Daoy (cell line): Measurements from ENCODE around the gene TRPM6. TPM values are rescaled to one million over a fixed set of nuclear protein-coding genes. Genes with fewer than 3 reads are reported as not detected.
"Not testable (repeated sequence)": the region's sequence is repeated elsewhere in the genome, so short reads cannot be mapped to it uniquely, and the experiment has no call there.

Source experiments
- DNase-seq: peaks from one replicate; pipeline ENCODE4 v3.0.0-alpha.2; 2015; ENCODE audit warnings: low read depth
- total RNA-seq: library from RNA; depleted of rRNA; stranded (reverse); fragments of >200 nt; shearing (Covaris generic); gene quantifications from 2 replicates; pipeline ENCODE4 v1.2.3, GENCODE V29; 2014; rRNA removed

TRPM6 gene, protein sequence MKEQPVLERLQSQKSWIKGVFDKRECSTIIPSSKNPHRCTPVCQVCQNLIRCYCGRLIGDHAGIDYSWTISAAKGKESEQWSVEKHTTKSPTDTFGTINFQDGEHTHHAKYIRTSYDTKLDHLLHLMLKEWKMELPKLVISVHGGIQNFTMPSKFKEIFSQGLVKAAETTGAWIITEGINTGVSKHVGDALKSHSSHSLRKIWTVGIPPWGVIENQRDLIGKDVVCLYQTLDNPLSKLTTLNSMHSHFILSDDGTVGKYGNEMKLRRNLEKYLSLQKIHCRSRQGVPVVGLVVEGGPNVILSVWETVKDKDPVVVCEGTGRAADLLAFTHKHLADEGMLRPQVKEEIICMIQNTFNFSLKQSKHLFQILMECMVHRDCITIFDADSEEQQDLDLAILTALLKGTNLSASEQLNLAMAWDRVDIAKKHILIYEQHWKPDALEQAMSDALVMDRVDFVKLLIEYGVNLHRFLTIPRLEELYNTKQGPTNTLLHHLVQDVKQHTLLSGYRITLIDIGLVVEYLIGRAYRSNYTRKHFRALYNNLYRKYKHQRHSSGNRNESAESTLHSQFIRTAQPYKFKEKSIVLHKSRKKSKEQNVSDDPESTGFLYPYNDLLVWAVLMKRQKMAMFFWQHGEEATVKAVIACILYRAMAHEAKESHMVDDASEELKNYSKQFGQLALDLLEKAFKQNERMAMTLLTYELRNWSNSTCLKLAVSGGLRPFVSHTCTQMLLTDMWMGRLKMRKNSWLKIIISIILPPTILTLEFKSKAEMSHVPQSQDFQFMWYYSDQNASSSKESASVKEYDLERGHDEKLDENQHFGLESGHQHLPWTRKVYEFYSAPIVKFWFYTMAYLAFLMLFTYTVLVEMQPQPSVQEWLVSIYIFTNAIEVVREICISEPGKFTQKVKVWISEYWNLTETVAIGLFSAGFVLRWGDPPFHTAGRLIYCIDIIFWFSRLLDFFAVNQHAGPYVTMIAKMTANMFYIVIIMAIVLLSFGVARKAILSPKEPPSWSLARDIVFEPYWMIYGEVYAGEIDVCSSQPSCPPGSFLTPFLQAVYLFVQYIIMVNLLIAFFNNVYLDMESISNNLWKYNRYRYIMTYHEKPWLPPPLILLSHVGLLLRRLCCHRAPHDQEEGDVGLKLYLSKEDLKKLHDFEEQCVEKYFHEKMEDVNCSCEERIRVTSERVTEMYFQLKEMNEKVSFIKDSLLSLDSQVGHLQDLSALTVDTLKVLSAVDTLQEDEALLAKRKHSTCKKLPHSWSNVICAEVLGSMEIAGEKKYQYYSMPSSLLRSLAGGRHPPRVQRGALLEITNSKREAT (N-terminal part only)
- total RNA-seq = 0.03 and 0.11 TPM in 2 replicates

DNA sequence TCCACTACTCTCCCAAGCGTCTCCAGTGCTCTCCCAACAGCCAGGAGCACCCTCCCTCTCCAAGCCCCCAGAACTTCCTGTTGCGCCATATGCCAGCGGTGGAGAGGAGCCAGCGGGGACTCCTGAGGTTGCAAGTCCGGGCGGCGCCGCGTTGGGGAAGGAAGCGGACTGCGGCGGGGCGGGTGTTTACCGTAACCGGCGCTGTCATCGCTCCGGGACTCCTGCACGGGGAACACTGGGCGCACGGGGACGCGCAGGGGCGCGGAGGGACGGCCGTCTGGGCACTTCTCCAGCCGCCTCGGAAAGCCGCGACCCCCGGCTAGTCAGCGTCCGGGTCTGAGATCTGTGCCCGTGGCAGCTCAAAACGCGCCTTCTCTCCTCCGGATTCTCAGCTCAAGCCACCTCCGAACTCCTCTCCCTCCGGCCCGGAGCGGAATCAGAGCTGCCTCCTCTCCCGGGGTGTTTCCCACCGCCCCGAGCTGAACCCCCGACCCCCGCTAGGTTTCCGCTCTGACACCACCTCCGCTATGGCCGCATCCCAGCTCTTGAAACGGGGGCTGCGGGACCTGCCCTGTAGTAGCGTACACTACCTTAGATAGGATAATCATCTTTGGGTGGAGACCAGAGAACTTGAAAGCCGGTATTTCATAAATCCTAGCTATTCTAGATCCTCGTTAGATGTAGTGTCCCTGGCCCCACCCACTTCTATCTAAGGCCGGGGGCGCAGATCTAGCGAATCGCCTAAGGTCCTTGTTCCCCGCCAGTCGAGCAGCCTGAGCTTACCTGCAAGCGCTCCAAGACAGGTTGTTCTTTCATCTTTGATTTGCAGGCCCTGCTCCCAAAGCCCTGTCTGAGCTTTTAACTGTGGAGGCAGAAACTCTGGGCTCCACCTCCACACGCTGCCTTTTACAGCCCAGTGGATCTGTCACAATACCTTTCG lies at the start of gene TRPM6:
TSS of gene TRPM6 (minus strand) at position 881 of the 940 bp plus-strand sequence. CDS start at position 816, 65 bp downstream.
- peak; percentile 89 for DNase-seq

DNA sequence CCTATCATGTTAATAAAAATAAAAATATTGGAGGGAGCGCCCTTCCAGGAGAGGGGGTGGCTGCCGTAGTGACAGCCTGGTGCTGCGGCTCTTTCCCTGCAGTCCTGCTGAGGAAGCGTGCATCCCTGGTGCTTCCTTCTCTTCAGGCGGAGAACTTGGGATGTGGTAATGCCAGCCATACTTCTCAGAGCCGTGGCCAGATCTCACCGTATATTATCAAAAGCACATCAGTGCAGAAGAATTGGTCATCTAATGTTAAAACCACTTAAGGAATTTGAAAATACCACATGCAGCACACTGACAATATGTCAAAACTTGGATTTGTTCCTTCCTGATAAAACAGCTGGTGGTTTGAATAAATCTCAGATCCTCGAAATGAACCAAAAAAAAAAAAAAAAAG lies 47.3 kb upstream of the TRPM6 start:
- no peak for DNase-seq

DNA sequence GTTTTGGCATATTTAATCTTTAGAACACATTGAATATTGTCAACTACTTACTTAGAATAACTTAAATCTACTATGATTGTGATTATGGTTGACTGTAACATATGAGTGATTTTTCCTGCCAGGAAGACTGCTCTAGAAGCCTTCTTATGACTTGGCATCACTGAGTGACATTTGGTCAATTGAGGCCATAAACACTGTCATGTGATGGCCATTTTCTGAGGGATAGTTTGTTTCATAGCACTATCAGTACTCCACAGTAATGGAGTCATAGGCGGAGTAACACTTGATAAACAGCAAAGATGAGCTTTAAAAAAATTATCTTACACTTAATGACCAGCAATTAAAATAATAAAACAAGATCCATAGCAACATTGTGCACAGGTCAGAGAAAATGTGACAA lies 34.0 kb upstream of the TRPM6 start:
- no peak for DNase-seq

DNA sequence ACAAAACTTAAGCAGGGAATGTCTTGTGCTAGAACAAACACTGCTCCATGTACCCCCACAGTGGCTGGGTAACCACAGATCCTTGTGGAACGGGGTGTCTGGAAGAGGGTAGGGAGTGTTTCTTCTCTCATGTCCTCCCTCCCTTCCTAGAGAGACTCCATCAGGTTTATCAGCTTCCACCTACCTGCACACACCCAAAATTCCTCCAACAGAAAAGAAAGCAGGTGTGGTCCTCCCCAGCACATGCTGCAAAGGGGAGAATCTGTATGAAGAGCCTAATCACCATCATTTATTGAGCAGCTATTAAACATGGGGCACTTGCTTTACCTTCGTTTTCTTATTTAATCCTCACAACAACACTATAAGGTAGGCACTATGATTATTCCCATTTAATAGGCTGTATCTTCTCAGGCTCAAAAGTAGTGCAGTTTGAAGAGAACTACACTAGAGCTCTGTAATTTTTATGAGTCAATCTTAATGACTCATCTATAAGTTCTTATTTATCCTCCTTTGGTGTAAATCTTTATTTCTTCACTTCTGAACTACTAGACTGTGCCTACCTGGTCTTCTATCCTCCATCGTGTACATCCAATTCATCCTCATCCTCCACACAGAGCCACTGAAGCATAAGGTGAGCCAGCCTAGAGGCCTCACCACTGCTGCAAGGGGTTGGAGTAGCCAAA lies 33.4 kb upstream of the TRPM6 start:
- DNase-seq = no peak

DNA sequence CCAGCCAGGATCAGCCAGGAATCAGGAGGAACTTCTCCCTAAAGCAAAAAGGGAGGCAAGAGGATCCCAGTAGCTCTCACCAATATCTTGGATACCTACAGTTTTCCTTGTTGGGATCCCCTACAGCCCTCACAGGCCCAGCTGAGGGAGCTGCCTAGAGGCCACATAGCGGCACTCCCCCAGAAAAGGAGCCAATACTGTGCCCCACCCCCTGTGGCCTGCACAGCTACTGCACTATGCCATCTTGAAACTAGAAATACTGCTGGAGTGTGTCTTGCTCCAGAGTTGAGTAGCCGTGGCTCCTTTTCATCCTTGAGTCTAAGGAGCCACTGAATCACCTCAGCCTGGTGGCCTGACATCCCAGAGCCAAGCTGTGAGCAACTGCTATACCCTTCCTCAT lies 22.3 kb upstream of the TRPM6 start:
- DNase-seq = no peak

DNA sequence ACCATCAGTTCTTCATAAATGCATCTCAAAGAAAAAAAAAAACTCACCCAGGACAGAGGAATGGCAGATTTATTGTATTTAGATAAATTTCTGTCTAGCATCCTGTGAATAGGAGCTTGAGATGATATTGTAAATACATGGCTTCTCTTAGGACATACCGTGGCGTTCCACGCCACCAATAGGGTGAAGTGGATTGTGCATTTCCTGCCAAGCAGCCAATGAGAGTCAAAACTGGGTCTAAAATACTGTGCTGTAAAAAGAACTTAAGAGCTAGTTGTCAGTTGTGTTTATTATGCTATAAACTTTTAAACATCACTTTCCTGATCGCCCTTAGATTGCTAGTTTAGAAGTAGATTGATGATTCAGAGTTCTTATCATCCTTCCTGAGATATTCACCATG lies 20.9 kb upstream of the TRPM6 start:
- no peak for DNase-seq

DNA sequence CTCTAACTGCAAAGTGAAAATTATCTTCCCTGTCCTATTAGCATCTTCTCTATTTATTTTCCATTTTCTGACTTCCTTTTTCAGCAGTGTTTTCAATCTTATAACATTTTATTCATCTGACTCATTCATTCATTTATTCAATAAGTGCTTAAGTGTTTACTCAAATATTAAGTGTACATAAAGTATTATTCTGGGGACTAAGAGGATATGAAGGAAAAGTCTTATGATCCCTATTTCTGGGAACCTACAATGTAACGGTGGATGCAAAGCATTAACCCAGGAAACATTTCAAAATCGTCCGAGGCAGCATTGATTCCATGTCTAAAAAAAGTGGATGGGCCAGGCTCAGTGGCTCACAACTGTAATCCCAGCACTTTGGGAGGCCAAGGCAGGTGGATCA lies 19.4 kb upstream of the TRPM6 start:
- no peak for DNase-seq

DNA sequence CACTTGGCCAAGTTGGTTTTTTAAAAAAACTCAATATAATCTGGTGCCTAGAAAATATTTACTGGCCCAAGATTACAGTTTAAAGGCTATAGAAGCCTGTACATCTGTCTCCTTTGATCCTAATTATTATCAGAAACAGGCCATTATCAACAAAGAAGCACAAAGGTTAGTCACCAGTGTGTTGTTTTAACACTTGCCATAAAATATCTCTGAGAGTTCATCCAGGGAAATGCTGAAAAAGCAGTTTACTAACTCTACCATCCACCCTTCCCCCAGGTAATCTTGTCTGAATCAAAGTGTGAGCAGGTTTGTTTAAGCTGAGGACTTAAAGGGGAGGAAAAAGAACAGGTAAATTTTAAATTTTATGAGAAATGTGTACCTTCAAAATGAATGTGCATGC lies 13.3 kb upstream of the TRPM6 start:
- no peak for DNase-seq

DNA sequence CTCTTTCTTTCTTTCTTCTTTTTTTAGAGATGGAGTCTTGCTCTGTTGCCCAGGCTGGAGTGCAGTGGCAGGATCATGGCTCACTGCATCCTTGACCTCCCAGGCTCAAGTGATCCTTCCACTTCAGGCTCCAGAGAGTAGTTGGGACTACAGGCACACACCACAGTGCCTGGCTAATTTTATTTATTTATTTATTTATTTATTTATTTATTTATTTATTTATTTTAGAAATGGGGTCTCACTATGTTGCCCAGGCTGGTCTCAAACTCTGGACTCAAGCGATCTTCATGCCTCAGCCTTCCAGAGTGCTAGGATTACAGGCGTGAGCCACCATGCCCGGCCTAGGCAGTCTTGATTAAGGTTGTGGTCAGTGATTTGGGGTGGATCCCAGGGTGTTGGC lies 728 bp upstream of the TRPM6 start:
- DNase-seq = not testable (repeated sequence)

DNA sequence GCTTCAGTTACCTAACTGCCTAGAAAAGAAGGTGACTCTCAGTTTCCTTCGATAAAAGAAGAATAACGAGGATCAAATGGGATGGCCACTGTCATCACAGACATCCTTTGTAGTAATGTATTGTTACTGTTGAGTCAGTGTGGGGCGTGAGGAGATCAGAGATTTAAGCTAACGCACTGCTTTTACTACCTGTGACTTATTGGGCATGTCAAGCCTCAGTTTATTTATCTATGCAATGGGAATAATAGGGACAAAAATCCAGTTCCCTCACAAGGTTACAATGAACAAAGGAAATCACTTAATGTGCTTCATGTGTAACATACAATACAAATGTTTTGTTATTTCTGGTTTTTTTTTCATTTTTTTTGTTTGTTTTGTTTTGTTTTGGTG lies 255 bp upstream of the TRPM6 start:
- no peak for DNase-seq

DNA sequence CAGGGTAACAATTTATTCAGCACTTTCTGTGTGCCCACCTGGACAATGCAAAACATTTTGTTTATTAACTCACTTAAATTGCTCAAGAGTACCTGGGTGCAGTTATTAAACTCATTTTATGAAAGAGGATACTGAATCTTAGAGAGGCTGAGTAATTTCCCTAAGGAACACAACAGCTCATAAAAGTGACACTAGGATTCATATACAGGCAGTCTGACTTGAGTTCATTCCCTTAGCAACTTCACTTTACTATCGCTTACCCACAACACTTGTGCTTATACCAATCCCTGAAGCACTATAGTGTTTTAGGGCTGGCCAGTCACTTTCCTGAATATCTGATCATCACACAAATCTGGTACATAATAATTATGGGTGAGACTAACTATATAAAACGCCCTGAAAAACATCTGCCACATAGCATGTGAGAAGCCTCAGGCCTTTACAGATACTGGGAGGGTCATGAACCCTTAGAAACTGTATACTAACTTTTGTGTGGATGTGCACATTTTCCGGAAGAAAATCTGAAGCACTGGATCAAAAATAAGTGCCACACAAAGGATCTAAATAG lies 11.3 kb downstream of the TRPM6 start:
- no peak for DNase-seq

DNA sequence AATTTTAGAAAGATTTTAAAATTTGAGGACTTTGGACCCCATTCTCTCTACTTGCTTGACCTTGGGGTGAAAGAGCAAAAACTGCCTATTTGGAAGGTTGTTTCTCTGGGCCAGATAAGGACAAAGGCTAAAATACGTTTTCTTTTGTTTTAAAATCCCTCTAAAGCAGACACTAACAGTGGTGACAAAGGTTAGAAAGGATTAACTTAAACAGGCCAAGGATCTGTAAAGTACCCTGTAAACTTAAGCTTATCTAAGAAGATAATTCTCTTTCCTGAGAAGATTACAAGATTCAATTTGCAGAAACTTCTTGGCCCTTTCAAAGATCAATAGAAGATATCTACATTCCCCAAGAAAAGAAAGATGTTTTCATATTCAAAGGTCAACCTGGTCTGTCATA lies 12.1 kb downstream of the TRPM6 start:
- DNase-seq = no peak

DNA sequence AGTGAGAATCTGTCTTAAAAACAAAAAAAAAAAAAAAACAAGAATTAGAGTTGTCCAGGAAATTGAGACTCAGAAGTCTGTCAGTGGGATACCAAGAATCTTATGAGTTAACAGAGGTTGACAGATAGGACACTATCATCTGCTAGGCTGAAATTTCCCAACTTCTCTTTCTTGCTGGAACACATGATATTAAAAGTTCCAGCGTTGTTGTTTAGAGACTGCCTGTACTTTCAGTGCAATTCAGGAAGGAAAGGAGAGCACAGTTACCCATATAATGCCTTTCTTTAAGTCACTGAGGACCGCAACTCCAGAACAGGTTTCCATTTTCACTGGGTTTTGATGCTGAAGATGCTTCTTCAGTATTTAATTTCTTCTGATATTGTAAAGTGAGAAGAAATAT lies 13.5 kb downstream of the TRPM6 start:
- no peak for DNase-seq

DNA sequence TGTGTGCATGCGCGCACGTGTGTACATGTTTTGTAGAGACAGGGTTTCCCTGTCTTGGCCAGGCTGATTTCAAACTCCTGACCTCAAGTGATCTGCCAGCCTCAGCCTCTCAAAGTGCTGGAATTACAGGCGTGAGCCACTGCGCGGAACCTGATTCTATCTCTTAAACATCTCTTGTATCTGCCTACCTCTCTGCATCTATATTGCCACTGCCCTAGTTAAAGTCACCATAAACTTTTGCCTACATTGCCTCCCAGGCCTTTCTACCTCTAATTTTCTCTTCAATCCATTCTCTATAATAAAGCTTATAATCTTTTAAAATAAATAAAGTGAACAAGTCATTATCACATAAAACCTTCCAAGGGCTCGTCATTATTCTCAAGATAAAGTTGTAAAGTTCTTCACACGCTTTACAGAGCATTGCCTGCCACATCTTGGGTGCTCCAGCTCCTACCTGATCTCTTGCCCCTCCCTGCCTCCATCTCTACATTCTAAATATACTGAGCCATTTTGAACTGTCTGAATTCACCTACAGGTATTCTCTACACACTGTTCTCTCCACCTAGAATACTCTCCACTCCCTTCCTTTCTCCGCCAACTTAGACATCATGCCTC lies 15.0 kb downstream of the TRPM6 start:
- DNase-seq = no peak

DNA sequence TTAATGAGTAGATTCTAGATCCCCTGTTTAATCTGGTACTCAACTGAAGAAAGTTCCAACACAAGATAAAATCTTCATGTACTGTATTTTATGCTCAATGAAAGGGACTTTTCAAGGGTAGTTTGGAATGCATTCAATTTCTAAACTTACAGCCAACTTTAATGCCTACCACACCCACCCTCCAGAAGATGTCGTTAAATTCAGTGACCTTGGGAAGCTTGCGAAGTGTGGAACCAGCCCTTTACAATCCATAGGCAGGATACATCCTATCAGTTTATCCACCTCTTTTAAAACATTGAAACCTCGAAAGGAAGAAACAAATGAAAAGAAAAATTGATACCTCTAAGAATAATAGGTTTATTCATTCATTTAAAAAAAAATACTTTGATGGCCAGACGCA lies 20.2 kb downstream of the TRPM6 start:
- no peak for DNase-seq

DNA sequence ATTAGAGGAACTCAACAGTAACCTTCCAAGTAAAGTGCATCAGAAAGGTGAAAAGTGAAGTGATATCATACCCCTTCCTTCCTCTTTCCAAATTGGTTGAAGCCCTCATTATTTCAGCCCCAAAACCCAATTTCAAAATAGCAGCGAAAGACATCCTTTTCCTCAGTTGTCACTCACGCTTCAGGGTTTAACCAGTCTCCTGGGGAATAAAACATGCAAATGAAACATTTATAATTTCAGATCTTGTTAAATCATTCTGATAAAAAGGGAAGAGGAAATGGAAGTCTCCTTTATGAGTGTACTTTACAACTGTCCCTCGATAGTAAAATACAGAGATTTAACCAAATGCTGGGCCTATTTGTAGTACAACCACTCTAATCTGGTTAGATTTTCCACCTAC lies 22.5 kb downstream of the TRPM6 start:
- DNase-seq = no peak

DNA sequence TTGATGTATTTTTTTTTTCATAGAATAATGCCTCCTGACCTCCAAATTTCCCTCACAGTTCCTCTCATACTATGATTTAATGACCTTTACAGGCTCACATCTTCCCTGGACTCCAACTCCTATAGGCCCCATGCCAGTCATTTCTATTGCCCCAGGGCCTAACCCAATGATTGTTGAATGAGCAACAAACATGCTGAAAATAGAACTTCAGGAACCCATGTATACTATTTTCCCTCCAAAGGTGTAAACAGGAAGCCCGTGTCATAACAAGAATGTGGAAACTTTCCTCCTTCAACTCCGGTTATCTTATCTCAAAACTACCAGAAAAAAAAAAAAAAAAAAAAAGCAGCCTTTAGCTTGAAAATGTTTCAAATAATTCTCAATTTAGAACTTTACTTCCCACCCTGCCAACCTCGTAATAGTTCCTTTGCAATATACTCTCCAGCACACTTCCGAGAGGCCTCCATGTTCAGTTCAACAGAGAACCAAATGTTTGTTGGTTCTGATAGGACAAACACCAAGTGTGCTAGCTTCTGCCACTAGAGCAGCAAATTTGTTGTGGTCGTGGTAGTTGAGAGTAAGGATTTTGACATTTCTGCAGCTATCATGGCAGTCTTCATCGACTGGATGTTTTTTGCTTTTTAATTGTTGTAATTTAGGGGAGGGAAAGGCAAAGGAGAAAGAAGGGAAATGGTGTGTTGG lies 25.8 kb downstream of the TRPM6 start:
- no peak for DNase-seq

DNA sequence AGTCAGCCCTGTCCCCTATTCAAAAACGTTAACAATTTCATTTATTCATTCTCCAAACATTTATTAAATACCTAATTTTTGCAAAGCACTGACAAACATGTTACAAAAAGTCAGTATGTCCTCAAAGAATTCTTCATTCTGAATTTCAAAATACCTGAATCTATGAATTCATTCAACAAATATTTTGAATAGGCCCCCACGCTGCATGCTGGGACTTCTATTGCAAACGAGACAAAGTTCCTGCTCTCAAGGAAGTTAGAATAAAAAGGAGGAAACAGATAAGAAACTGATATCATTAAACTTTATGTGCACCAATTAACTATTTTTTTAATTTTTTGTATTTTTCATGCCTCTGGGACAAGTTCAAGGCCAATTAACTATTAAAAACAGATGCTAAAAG lies 26.6 kb downstream of the TRPM6 start:
- no peak for DNase-seq

DNA sequence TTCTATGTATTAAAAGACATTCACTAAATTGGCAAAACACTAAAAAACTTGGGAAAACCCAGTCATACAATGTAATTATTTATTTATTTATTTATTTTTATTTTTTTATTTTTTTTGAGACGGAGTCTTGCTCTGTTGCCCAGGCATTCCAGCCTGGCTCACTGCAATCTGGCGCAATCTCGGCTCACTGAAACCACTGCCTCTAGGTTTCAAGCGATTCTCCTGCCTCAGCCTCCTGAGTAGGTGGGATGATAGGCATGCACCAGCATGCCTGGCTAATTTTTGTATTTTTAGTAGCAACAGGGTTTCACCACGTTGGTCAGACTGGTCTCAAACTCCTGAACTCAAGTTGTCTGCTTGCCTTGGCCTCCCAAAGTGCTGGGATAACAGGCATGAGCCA lies 27.5 kb downstream of the TRPM6 start:
- DNase-seq = not testable (repeated sequence)
